Type B pancreatic cell (in vitro differentiated cells): Measurements from ENCODE around the gene C6orf89. TPM values are rescaled to one million over a fixed set of nuclear protein-coding genes. Genes with fewer than 3 reads are reported as not detected.
"Not testable (repeated sequence)": the region's sequence is repeated elsewhere in the genome, so short reads cannot be mapped to it uniquely, and the experiment has no call there.

Source experiments
- DNase-seq: peaks from one replicate; pipeline ENCODE4 v3.0.0; 2021; ENCODE audit warnings: mixed read lengths; ENCODE audit not compliant: unreplicated experiment; ENCODE audit errors: extremely low spot score
- H3K27ac Mint-ChIP-seq: 2 replicates; pipeline ENCODE4 v1.8.0; 2021; ENCODE audit warnings: mild to moderate bottlenecking, mixed read lengths
- H3K27me3 Mint-ChIP-seq: 2 replicates; pipeline ENCODE4 v1.8.0; 2021; ENCODE audit warnings: mixed read lengths
- H3K36me3 Mint-ChIP-seq: 2 replicates; pipeline ENCODE4 v1.8.0; 2021; ENCODE audit warnings: mixed read lengths
- H3K4me1 Mint-ChIP-seq: one replicate; pipeline ENCODE4 v1.8.0; 2021; ENCODE audit warnings: mixed read lengths; ENCODE audit not compliant: unreplicated experiment
- H3K4me3 Mint-ChIP-seq: 2 replicates; pipeline ENCODE4 v1.8.0; 2021; ENCODE audit warnings: mild to moderate bottlenecking, mixed read lengths
- H3K9me3 Mint-ChIP-seq: 2 replicates; pipeline ENCODE4 v1.8.0; 2021; ENCODE audit warnings: mixed read lengths
- CTCF ChIP-seq: fragments of 200-600 bp; sonication (generic); conservative IDR thresholded peaks from 2 replicates; pipeline ENCODE4 v1.5.0; 2021; ENCODE audit warnings: antibody characterized with exemption, mild to moderate bottlenecking
- total RNA-seq: library from RNA; stranded (reverse); gene quantifications from 2 replicates; pipeline ENCODE4 v1.2.1, GENCODE V29; 2021; ENCODE audit warnings: low replicate concordance

C6orf89 gene
- total RNA-seq, 1 donor from 2014 or later = 37.9 TPM

GRCh38 chr6:36934901-36935300 lies 49.1 kb downstream of the C6orf89 start:
- Mint-ChIP-seq H3K36me3 (no peaks in the 10 kb centered on the region), H3K4me1 (peaks cover 6% of the 10 kb centered on the region), H3K9me3 (peaks cover 3% of the 10 kb centered on the region), H3K27me3 (no peaks in the 10 kb centered on the region), H3K4me3 (no peak overlapping the region), H3K27ac (no peak overlapping the region)
- no peak for TF ChIP-seq CTCF
- no peak for DNase-seq

- TF ChIP-seq CTCF = no peak
- Mint-ChIP-seq H3K27me3 (peaks cover 3% of the 10 kb centered on the region), H3K9me3 (peaks cover 3% of the 10 kb centered on the region), H3K4me3 (no peak overlapping the region), H3K27ac (no peak overlapping the region), H3K4me1 (no peaks in the 10 kb centered on the region), H3K36me3 (no peaks in the 10 kb centered on the region)
- DNase-seq = no peak
These were observed 51.1 kb downstream of the C6orf89 start for GRCh38 chr6:36936824-36937223.

GRCh38 chr6:36937896-36938295 lies 52.1 kb downstream of the C6orf89 start:
- H3K9me3 Mint-ChIP-seq = peaks cover 2% of the 10 kb centered on the region
- DNase-seq = no peak
- no peak for TF ChIP-seq CTCF
- H3K27me3 Mint-ChIP-seq = peaks cover 3% of the 10 kb centered on the region
- no peak overlapping the region for H3K27ac Mint-ChIP-seq
- no peak overlapping the region for H3K4me3 Mint-ChIP-seq
- H3K4me1 Mint-ChIP-seq = no peaks in the 10 kb centered on the region
- H3K36me3 Mint-ChIP-seq = no peaks in the 10 kb centered on the region

- TF ChIP-seq CTCF = no peak
- Mint-ChIP-seq H3K4me1 (no peaks in the 10 kb centered on the region), H3K27me3 (peaks cover 7% of the 10 kb centered on the region), H3K27ac (no peak overlapping the region), H3K9me3 (no peaks in the 10 kb centered on the region), H3K4me3 (no peak overlapping the region), H3K36me3 (no peaks in the 10 kb centered on the region)
- DNase-seq = no peak
These were observed 52.8 kb downstream of the C6orf89 start for GRCh38 chr6:36938536-36938935.

- DNase-seq, H3K9me3 Mint-ChIP-seq, H3K27ac Mint-ChIP-seq, H3K4me3 Mint-ChIP-seq, H3K27me3 Mint-ChIP-seq, H3K4me1 Mint-ChIP-seq, H3K36me3 Mint-ChIP-seq: not testable (repeated sequence)
These were observed 53.3 kb downstream of the C6orf89 start for GRCh38 chr6:36939005-36939404.

GRCh38 chr6:36940027-36940426 lies 54.3 kb downstream of the C6orf89 start:
- no peaks in the 10 kb centered on the region for H3K9me3 Mint-ChIP-seq
- no peak for DNase-seq
- no peaks in the 10 kb centered on the region for H3K4me1 Mint-ChIP-seq
- no peak overlapping the region for H3K27ac Mint-ChIP-seq
- peaks cover 7% of the 10 kb centered on the region for H3K27me3 Mint-ChIP-seq
- TF ChIP-seq CTCF = no peak
- H3K36me3 Mint-ChIP-seq = no peaks in the 10 kb centered on the region
- no peak overlapping the region for H3K4me3 Mint-ChIP-seq

GRCh38 chr6:36941561-36941960 lies 55.8 kb downstream of the C6orf89 start:
- H3K27me3 Mint-ChIP-seq, H3K9me3 Mint-ChIP-seq, H3K27ac Mint-ChIP-seq, H3K4me1 Mint-ChIP-seq, H3K36me3 Mint-ChIP-seq, DNase-seq, H3K4me3 Mint-ChIP-seq: not testable (repeated sequence)

GRCh38 chr6:36942329-36942728 lies 56.6 kb downstream of the C6orf89 start:
- H3K36me3 Mint-ChIP-seq, H3K9me3 Mint-ChIP-seq, H3K27me3 Mint-ChIP-seq, H3K27ac Mint-ChIP-seq, H3K4me1 Mint-ChIP-seq, H3K4me3 Mint-ChIP-seq, DNase-seq: not testable (repeated sequence)
